Prostate gland (tissue), 2 donors: Measurements from ENCODE around the gene FRMD4B.

Experiments used
- POLR2A ChIP-seq: fragments of 450-650 bp; IDR thresholded peaks from one replicate; pipeline ENCODE4 v1.6.1; 2016; ENCODE audit warnings: antibody characterized with exemption, mild to moderate bottlenecking
- POLR2AphosphoS5 ChIP-seq: sonication (generic); formaldehyde crosslinking; IDR thresholded peaks from one replicate; pipeline ENCODE4 v1.6.1; 2017; ENCODE audit warnings: antibody characterized with exemption
- TF ChIP-seq, protein P1 (sequence below), 4 experiments: fragments of 200-600 bp in 2 of 4; fragments of 450-650 bp in 2 of 4; sonication (generic) in 2 of 4; IDR thresholded peaks; 1 replicate in 3 of 4; 2 replicates in 1 of 4; pipeline ENCODE4 v1.5.1; 2016 to 2019; ENCODE audit warnings: antibody characterized with exemption in 4 of 4, mild to moderate bottlenecking in 2 of 4, moderate library complexity in 2 of 4

DNA sequence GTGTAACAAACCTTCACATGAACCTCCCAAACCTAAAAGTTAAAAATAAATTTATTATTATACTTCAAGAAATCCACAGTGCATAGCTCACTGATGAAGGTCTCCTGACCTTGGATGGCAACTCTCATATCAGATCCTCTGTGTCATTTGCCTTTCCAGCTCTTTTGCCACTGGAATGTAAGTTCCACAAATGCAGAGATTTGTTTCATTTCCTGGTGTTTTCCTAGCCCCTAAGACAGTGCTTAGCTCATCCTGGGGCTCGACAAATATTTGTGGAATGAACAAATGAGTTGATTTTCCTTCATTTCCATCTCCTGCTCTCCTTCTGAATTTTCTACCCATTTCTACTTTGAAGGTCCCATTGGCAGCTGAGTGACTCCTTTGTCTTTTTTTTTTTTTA, 56.0 kb downstream of the FRMD4B start:
- TF ChIP-seq, protein P1, sequence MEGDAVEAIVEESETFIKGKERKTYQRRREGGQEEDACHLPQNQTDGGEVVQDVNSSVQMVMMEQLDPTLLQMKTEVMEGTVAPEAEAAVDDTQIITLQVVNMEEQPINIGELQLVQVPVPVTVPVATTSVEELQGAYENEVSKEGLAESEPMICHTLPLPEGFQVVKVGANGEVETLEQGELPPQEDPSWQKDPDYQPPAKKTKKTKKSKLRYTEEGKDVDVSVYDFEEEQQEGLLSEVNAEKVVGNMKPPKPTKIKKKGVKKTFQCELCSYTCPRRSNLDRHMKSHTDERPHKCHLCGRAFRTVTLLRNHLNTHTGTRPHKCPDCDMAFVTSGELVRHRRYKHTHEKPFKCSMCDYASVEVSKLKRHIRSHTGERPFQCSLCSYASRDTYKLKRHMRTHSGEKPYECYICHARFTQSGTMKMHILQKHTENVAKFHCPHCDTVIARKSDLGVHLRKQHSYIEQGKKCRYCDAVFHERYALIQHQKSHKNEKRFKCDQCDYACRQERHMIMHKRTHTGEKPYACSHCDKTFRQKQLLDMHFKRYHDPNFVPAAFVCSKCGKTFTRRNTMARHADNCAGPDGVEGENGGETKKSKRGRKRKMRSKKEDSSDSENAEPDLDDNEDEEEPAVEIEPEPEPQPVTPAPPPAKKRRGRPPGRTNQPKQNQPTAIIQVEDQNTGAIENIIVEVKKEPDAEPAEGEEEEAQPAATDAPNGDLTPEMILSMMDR (IDR thresholded peaks at IDR 0.05): no peak
- TF ChIP-seq POLR2A (no peak), POLR2AphosphoS5 (no peak)
